Heart left ventricle (tissue), 13 donors: ENCODE results near the gene FIP1L1.

ENCODE experiments used
- CTCF ChIP-seq, 12 donors: fragments of 200-600 bp; sonication (generic) in 4 of 12; IDR thresholded peaks; one replicate each; pipeline versions ENCODE4 v1.5.0 to v1.8.0; 2018 to 2022; ENCODE audit warnings: antibody characterized with exemption in 12 of 12, mild to moderate bottlenecking in 5 of 12
- POLR2A ChIP-seq, 2 donors: fragments of 450-650 bp; IDR thresholded peaks; one replicate each; pipeline ENCODE4 v1.6.1; 2017; ENCODE audit warnings: antibody characterized with exemption in 2 of 2, mild to moderate bottlenecking in 2 of 2, moderate library complexity in 2 of 2
- donor health status: ischemic (EF 13 %, LVEDD 7.1; RV severe dilation, severe dysfunction).
- donor health status: DM: no; HTN: yes; CAD: no.
- donor health status: DM: no; HTN: no; CAD: no.
- donor health status: ischemic (EF 25% LVEDD 6.9; RV normal size, moderate dysfunction).
- donor health status: ischemic (EF 25% LVEDD 5.7; RV mildly dilated, moderate dysfunction).
- donor health status: ischemic (EF 35%, LVEDD 5.7; RV mildly dilated, moderate dysfunction).
- donor health status: nonischemic (EF 11% LVEDD 7.7; RV severe dilation, severe dysfunction).
- donor health status: DM: yes; HTN: yes; CAD: no.
- donor health status: PGD.
- donor health status: ischemic (EF 29% LVEDD 5.4; RV normal size, mild dysfunction).
- donor health status: nonischemic (EF 23%, LVEDD 6.1; RV moderate dilation, normal function).

GRCh38 chr4:53355930-53356521 is 21.4 kb upstream of the FIP1L1 start:
- TF ChIP-seq CTCF (IDR thresholded peaks at IDR 0.05): no peak
- TF ChIP-seq POLR2A (IDR thresholded peaks at IDR 0.05): no peak
